ENCODE data around the gene CCDC71. TPM values are rescaled to one million over a fixed set of nuclear protein-coding genes. Genes with fewer than 3 reads are reported as not detected.

The CCDC71 gene
- total RNA-seq (2016; rRNA removed; fragmentation: Illumina TruSeq; extraction: Trizol) (13.3 and 14.3 TPM in 2 replicates), polyA plus RNA-seq (2011; rRNA removed) (9.7 and 14.9 TPM in 2 replicates), polyA minus RNA-seq (2011; rRNA and poly(A)+ RNA removed; ENCODE audit: low replicate concordance) (56.3 and 64.8 TPM in 2 replicates), Bru-seq, nascent RNA (percentile 83 among the genes with signal in this experiment), BruChase-seq, experiment 1, labeled RNA remaining after a 6-hour chase (percentile 52 among the genes with signal in this experiment), BruChase-seq, experiment 2, labeled RNA remaining after a 2-hour chase (percentile 57 among the genes with signal in this experiment)
- 4.1 and 4.7 TPM in 2 replicates for total RNA-seq (2016; cell fraction: cytosol; rRNA removed; fragmentation: Illumina TruSeq; extraction: Trizol; ENCODE audit: low read depth)
- 12.6 and 13.9 TPM in 2 replicates for total RNA-seq (2016; cell fraction: insoluble cytoplasmic fraction; rRNA removed; fragmentation: Illumina TruSeq; extraction: Trizol)
- 10.5 and 10.7 TPM in 2 replicates for total RNA-seq (2016; cell fraction: membrane; rRNA removed; fragmentation: Illumina TruSeq; extraction: Trizol)
- 9.0 and 9.1 TPM in 2 replicates for total RNA-seq (2016; cell fraction: nucleus; rRNA removed; fragmentation: Illumina TruSeq; extraction: Trizol)
- 11.8 and 15.0 TPM in 2 replicates for polyA plus RNA-seq (2011; cell fraction: cytosol; rRNA removed)
- 12.1 and 12.2 TPM in 2 replicates for polyA plus RNA-seq (2011; cell fraction: nucleus; rRNA removed)
- 6.4 and 7.7 TPM in 2 replicates for polyA plus RNA-seq (2012)
- polyA plus RNA-seq (2016; cell fraction: cytosol; fragmentation: Illumina TruSeq; extraction: Trizol; ENCODE audit: low read depth), result 2.1 and 3.0 TPM in 2 replicates
- 15.2 TPM in 2 replicates for polyA plus RNA-seq (2016; cell fraction: insoluble cytoplasmic fraction; fragmentation: Illumina TruSeq; extraction: Trizol; ENCODE audit: low read depth)
- polyA plus RNA-seq (2016; cell fraction: membrane; fragmentation: Illumina TruSeq; extraction: Trizol; ENCODE audit: low read depth), result 5.5 and 5.6 TPM in 2 replicates
- 9.9 and 12.2 TPM in 2 replicates for polyA plus RNA-seq (2016; cell fraction: nucleus; fragmentation: Illumina TruSeq; extraction: Trizol; ENCODE audit: insufficient read depth, low read depth)
- polyA minus RNA-seq (2011; cell fraction: cytosol; rRNA and poly(A)+ RNA removed), result 9.1 and 9.9 TPM in 2 replicates
- 24.2 and 24.7 TPM in 2 replicates for polyA minus RNA-seq (2011; cell fraction: nucleus; rRNA and poly(A)+ RNA removed)
- long read RNA-seq, experiment 1, partial matches to known transcripts, result 0 of 1 reads
- long read RNA-seq, experiment 1, other reads (novel, unspliced or antisense), result 1 of 1 reads
- long read RNA-seq, experiment 2, transcript CCDC71-201 (2 exons, 1,781 nt), result major isoform, 21 of 29 reads
- long read RNA-seq, experiment 2, partial matches to known transcripts, result 0 of 29 reads
- long read RNA-seq, experiment 2, other reads (novel, unspliced or antisense), result 8 of 29 reads

DNA sequence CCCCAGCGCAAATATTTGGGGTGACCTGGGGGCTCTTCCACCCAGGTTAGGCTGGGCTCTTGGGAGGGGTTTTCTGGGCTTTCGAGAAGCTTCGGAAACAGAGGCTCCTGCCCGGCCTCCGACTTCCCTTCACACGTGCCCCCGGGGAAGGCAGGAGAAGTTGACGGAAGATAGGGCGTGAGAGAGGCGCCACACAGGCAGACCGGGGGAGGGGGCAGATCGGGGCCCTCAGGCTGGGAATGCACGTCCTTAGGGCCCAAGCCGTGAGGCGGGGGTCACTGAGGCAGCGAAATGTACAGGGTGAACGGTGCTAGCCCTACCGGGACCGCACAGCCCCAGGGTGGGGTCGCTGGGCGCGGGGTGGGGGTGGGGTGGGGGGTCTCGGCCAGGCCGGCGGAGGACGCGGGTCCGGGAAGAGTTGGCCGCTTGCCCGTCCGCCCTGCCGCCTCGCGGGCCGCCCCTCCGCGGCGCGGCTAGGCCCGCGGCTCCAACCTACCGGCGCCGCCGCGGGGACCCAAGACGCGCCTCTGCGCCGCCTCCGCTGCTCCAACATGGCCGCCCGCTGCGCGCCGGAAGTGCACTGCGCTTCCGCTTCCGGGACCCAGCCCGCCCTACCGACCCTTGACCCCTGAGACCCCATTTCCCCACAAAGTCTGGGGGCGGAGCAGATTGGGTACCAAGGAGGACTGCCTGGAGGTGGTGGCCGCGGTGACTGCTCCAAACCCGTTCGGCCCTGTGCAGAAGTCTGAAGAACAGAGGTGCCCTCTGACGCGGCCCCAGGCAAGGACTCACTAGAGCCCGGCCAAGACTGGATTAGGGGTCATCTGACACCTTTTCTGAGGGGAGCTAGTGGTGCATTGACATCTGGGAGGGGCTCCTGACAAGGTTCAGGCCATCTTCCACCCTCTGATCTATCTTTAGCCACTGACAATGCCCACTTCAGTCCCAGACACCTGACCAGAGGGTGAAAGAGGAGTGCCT, at the start of gene CCDC71:
Gene CCDC71 (minus strand): TSS at position 561 of the 981 bp plus-strand sequence. CDS start 2,123 bp downstream, outside the sequence.
- ATAC-seq (peak; percentile 68), DNase-seq (ENCODE audit: low spot score) (peak; percentile 43), FAIRE-seq (peak; percentile 44)
- ChIA-PET POLR2A (interaction anchor here (0.5 to 2.0 kb wide), 4 partner anchors 9 to 137 kb away, joined by 3 to 6 read pairs (median 4); partner anchors contain the start of genes IMPDH2 and QRICH1), CTCF (ENCODE audit: low intra/inter-chr PET ratio, low total read pairs) (no interaction called here)
- no peaks in the 10 kb centered on the region for H4K20me1 ChIP-seq (ENCODE audit: insufficient read depth, low read length)
- no peaks in the 10 kb centered on the region; a peak in 1 of 5 replicates for H3K27me3 ChIP-seq (ENCODE audit: control insufficient read depth in 1 of 2, insufficient read depth in 2 of 2, low read length in 2 of 2)
- H3K4me3 ChIP-seq (replicated peaks in 1 of 3; ENCODE audit: insufficient read depth in 1 of 3, low read depth in 2 of 3, low read length in 3 of 3), result peak within 1 kb of the TSS; percentile 87 to 90 (median 88)
- BruUV-seq (replicated peaks), result no TSS peak
- no peaks in the 10 kb centered on the region for H3K9me3 ChIP-seq (ENCODE audit: low read length)
- peaks cover 5 to 20% of the 10 kb centered on the region in 2 experiments; a peak in 4 of 5 replicates for H3K36me3 ChIP-seq (replicated peaks in 1 of 2; ENCODE audit: control insufficient read depth in 1 of 2, insufficient read depth in 2 of 2, low read length in 2 of 2)
- H3K4me2 ChIP-seq (ENCODE audit: low read depth, low read length), result peak within 1 kb of the TSS; percentile 93
- intact Hi-C loops (cut with micrococcal nuclease; ENCODE audit: unreplicated experiment), result no loop called here
- H2AFZ ChIP-seq (ENCODE audit: low read length), result peak within 1 kb of the TSS; percentile 35
- H3K9ac ChIP-seq (ENCODE audit: insufficient read depth, low read depth, low read length), result peak within 1 kb of the TSS; percentile 86
- in situ Hi-C loops (cut with HindIII; ENCODE audit: extremely low pct_ligation_motif_present, low pct_unique_long_range_greater_than_20kb), result loop anchor here (25.0 kb wide), 1 partner anchor 271 kb away; the partner anchor contains the start of gene NICN1
- WGBS (ENCODE audit: low lambda C conversion rate), result 1% methylated on average over 10 of the region's 69 CpGs
- H3K79me2 ChIP-seq (ENCODE audit: insufficient read depth, low read length), result peaks cover 16% of the 10 kb centered on the region
- H3K4me1 ChIP-seq (ENCODE audit: insufficient read depth, low read length), result peaks cover 48% of the 10 kb centered on the region
- peak within 1 kb of the TSS; percentile 67 for H3K27ac ChIP-seq (ENCODE audit: extremely low read length, insufficient read depth, low read length)
- TF ChIP-seq MBD4 (IDR thresholded peaks at IDR 0.05; ENCODE audit: borderline replicate concordance, low read length) (no peak), MIER3 (CRISPR knock-in tag; IDR thresholded peaks at IDR 0.05; ENCODE audit: borderline replicate concordance) (no peak), ZMYM3 (CRISPR knock-in tag; IDR thresholded peaks at IDR 0.05) (peak; percentile 97), HDAC2 (CRISPR knock-in tag; IDR thresholded peaks at IDR 0.05) (peak; percentile 33; the same call in 1 of the 2 replicates), ZNF746 (CRISPR knock-in tag; IDR thresholded peaks at IDR 0.05) (peak; percentile 76; the same call in 1 of the 2 replicates), SOX5 (CRISPR knock-in tag; IDR thresholded peaks at IDR 0.05; ENCODE audit: borderline replicate concordance) (peak; percentile 39; the same call in 1 of the 2 replicates), KDM5B (CRISPR knock-in tag; IDR thresholded peaks at IDR 0.05; ENCODE audit: borderline replicate concordance) (peak; percentile 23; the same call in 1 of the 2 replicates), ZNF761 (CRISPR knock-in tag; conservative IDR thresholded peaks at IDR 0.05) (0 out of 2 replicates have a peak, but pooled peaks have one; percentile 31), SP5 (CRISPR knock-in tag; IDR thresholded peaks at IDR 0.05; ENCODE audit: borderline replicate concordance, low read depth) (peak; percentile 88), NFKBIZ (CRISPR knock-in tag; IDR thresholded peaks at IDR 0.05) (no peak), PHF20 (CRISPR knock-in tag; IDR thresholded peaks at IDR 0.05) (peak; percentile 94), SCMH1 (CRISPR knock-in tag; IDR thresholded peaks at IDR 0.05; ENCODE audit: borderline replicate concordance) (no peak), ELF3 (CRISPR knock-in tag; IDR thresholded peaks at IDR 0.05) (peak; percentile 68; the same call in 1 of the 2 replicates), NCOA2 (CRISPR knock-in tag; IDR thresholded peaks at IDR 0.05) (no peak), PCBP1 (IDR thresholded peaks at IDR 0.05; ENCODE audit: borderline replicate concordance, low read depth, low read length) (peak; percentile 88; the same call in 1 of the 2 replicates)

Measured in HepG2 (cell line).